22Rv1 (cell line): ENCODE results near the gene VDAC2.

ENCODE experiments used
- CTCF ChIP-seq: fragments of 450-650 bp; IDR thresholded peaks from 2 replicates; pipeline ENCODE4 v1.5.1; 2017; ENCODE audit warnings: mild to moderate bottlenecking
- ZFX ChIP-seq: fragments of 450-650 bp; IDR thresholded peaks from 2 replicates; pipeline ENCODE4 v1.6.1; 2017; ENCODE audit warnings: antibody characterized with exemption, borderline replicate concordance

- TF ChIP-seq CTCF (no peak), ZFX (no peak)
These were observed 553 bp downstream of the VDAC2 start for GRCh38 chr10:75211007-75211691.
